NCI-H1694 (cell line): ENCODE data around the gene FBH1.
"Not testable (repeated sequence)": the region's sequence is repeated elsewhere in the genome, so short reads cannot be mapped to it uniquely, and the experiment has no call there.

Experiments used
- DNase-seq: peaks from one replicate; lab custom pipeline; 2025; lab: John Stamatoyannopoulos, UW

Gene FBH1

GRCh38 chr10:5904227-5904626, 14.2 kb downstream of the FBH1 start:
- no peak for DNase-seq

GRCh38 chr10:5905854-5906507, 15.9 kb downstream of the FBH1 start:
- DNase-seq: no peak

DNA sequence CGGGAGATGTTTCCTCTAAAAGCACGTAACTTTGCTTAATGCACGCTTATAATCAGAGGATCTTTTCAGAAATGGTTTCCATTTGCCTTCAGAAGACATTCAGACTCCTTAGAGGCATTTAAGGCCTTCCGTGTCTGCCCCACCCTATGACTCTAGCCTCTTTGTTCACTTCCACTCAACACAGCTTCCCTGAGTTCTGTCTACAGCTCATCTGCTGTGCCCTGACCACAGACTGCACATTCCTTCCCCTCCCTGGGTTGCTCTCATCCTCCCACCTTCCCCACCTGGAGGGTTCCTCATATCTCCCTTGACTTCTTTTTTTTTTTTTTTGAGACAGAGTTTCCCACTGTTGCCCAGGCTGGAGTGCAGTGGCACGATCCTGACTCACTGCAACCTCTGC, 16.6 kb downstream of the FBH1 start:
- no peak for DNase-seq

DNA sequence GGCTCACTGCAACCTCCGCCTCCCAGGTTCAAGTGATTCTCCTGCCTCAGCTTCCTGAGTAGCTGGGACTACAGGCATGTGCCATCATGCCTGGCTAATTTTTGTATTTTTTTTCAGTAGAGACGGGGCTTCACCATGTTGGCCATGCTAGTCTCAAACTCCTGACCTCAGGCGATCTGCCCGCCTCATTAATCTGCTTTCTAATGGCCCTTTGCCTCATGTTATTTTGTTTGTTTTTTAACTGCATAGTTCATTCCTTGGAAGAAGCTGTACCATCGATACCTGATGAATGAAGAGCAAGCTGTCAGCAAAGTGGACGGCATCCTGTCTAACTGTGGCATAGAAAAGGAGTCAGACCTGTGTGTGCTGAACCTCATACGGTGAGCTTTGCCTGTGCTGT, 18.6 kb downstream of the FBH1 start:
- not testable (repeated sequence) for DNase-seq

- no peak for DNase-seq
Measured at GRCh38 chr10:5910323-5911100, 20.5 kb downstream of the FBH1 start.

DNA sequence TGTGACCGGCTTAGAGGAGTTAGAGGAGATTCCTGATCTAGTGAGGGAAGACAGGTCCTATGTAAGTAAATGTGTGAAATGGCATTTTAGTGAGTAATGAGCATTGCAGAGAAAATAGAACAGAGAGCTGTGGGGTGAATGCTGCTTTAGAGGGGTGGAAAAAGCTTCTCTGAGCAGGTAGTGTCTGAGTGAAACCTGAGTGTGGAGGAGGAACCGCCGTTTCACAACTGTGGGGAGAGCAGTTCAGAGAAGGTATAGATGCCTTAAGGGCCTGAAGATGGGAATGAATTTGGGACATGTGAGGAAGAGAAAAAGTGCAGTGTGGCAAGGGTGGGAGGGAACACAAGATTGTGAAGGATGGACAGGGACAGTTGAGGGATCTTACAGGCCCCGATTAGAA, 21.6 kb downstream of the FBH1 start:
- DNase-seq: no peak

DNA sequence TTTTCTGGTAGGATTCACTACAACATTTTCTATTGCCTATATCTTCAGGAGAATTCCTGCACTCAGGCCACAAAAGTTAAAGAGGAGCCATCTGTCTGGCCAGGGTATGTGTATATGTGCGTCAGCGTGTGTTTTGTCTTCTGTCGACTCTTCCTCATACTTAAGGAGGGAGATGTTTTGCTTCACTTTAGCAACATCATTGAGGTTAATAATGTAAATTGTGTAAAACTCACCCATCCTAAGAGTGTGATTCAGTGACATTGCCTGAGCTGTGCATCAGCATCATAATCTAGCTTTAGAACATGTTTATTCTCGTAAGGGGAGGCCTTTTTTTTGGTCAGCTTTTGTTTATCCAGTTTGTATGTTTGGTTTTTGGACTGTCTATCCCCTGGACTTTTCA, 23.7 kb downstream of the FBH1 start:
- DNase-seq: no peak

- no peak for DNase-seq
Measured at GRCh38 chr10:5915451-5915850, 25.4 kb downstream of the FBH1 start.

DNA sequence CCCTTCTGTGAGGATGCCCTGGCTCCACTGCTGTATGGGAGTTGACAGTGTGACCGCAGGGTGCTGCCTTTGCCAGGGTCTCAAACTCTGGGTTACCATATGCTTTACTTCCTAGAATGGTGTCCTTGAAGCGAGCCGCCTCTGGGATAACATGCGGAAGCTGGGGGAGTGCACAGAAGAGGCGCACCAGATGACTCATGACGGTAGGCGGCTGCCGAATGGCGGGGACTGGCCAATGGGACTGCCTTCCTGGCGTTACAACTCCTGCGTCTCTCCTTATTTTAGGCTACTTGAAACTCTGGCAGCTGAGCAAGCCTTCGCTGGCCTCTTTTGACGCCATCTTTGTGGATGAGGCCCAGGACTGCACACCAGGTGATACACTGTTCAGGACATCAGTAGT, 27.3 kb downstream of the FBH1 start:
- DNase-seq: no peak

DNA sequence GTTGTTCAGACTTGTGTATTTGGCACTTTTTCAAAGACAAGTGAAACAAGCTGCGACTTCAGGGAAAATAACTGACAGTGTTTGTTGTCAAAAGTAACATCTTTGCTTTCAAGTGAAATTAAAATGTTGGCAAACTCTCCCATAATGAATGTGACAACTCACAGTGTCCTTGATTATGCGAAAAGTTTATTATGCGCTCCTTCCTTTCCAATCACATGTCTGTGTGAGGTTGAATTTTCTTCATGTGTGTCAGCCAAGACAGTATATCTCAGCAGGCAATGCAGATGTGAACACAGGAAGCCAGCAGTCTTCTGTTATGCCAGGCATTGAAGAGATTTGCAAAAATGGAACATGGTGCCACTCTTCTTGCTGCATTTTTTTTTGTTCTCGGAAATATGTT, 28.7 kb downstream of the FBH1 start:
- no peak for DNase-seq

DNA sequence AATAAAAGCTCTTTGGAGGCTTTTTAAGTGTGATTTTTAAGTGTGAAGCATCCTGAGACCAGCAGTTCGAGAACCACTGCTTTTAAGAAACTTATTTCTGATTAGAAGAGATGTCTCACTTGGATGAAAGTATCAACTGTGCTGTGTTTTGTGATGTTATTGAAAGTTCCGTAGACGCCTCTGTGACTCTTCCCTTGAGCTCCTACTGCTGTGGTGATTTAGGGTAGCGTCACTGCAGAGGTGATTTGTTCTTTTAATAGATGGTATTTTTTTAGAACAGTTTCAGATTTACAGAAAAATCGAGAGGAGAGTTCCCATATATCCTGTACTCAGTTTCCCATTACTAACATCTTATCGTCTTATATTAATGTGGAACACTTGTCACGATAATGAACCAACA, 29.5 kb downstream of the FBH1 start:
- DNase-seq: no peak

GRCh38 chr10:5921746-5922145, 31.7 kb downstream of the FBH1 start:
- no peak for DNase-seq

GRCh38 chr10:5924889-5925288, 34.8 kb downstream of the FBH1 start:
- no peak for DNase-seq

- no peak for DNase-seq
Measured at GRCh38 chr10:5927306-5927705, 37.3 kb downstream of the FBH1 start.

GRCh38 chr10:5929442-5929841, 39.4 kb downstream of the FBH1 start:
- no peak for DNase-seq

- DNase-seq: no peak
Measured at GRCh38 chr10:5930272-5930671, 40.2 kb downstream of the FBH1 start.

DNA sequence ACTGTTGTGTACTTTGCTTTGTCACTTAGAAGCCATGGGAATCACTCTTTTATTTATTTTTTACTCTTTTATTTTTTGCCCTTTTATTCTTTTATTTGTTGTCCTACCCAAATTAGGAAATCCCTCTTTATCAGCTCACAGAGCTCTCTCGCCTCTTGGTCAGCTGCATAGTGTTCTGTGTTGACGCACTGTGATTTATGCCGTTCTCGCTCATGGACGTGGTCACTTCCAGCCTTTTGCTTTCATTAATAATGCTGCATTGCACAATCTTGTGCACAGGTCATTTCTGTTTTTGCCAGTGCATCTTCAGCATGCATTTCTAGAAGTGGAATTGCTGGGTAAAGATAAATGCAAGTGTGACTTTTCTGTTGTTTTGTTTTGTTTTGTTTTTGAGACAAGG, 42.3 kb downstream of the FBH1 start:
- DNase-seq: no peak

GRCh38 chr10:5933909-5934546, 44.0 kb downstream of the FBH1 start:
- DNase-seq: no peak

DNA sequence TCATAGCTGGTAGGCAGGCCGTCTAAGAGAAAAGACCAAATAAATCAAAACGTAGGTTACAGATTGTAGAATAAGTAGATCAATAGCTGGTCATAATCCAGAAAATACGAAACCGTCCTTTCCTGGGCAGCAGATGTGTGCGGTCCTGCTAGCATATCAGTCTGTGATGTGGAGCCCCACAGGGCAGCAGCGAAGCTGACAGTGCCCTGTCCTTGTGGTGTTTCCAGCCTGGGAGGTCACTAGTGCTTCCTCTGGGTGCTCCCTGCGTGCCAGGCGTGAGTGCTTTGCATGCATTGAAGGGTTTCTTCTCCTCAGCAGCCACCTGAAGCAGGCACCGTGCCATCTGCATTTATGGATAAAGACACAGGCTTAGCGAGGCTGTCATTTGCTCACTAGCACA, 45.6 kb downstream of the FBH1 start:
- DNase-seq: no peak

DNA sequence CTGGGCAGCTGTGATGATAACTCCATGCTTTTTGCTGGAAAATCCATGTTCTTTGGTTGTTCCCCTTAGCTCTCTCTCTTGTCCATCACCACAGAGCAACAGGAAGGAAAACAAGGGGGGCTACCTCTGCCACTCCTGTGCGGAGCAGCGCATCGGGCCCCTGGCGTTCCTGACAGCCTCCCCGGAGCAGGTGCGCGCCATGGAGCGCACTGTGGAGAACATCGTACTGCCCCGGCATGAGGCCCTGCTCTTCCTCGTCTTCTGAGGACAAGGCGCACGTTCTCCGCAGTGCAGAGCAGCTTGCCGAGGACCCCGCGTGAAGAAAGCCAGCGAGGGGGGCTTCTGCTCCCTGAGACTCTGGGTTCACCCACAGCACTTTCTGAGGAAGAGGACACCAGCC, 47.0 kb downstream of the FBH1 start:
- DNase-seq: no peak

DNA sequence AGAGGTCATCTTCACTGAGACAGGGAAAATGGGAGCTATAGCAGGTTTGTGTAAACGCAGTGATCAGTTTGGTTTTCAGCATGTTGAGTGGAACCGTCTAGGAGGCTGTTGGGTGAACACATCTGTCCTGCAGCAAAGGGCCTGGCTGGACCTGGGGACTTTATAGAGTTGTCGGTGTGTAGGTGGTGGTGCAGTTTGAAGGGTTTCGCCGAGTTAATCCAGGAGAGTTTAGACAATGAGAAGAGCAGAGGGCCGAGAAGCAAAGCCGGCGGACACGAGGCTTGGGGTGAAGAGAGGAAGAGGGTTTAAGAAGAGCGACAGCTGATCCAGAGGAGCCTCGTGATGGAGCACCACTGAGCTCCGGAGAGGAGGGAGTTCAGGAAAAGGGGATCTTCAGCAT, 48.2 kb downstream of the FBH1 start:
- DNase-seq: no peak

GRCh38 chr10:5940807-5941218, 50.8 kb downstream of the FBH1 start:
- DNase-seq: no peak

DNA sequence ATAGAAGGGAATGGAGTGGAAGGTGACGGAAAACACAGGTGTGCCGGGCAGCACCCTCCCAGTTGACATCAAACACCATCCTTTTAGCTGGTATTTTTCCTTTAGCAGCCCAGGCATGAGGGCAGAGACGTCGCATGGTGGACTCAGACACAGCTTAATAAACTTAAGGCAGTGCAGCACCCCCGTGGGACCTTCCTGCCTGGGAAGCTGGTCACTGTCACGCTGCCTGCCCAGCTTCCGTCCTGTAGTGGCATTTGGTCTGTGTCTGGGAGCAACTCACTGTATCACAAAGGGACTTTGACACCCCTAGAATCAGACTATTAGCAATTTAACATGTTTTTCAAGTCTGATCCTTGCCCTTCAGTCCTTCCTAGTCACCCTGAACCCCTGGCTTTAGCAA, 51.5 kb downstream of the FBH1 start:
- no peak for DNase-seq
